Subcutaneous adipose tissue (tissue), 4 donors: ENCODE results near the gene HOXC11. TPM values are rescaled to one million over a fixed set of nuclear protein-coding genes. Genes with fewer than 3 reads are reported as not detected.

Source experiments
- total RNA-seq, 4 donors: library from RNA; depleted of rRNA; stranded (reverse); fragments of >200 nt; gene quantifications; one replicate each; pipeline ENCODE4 v1.1.0, GENCODE V29; 2016
- TF ChIP-seq, protein P1 (sequence below): fragments of 450-650 bp; IDR thresholded peaks from one replicate; pipeline ENCODE4 v1.5.1; 2016; ENCODE audit warnings: low read depth, mild to moderate bottlenecking, control low read depth, antibody characterized with exemption, moderate library complexity

HOXC11 gene
- total RNA-seq, 4 donors from 2014 or later: 0.38 to 0.51 (median 0.44) TPM; not detected in 1

DNA sequence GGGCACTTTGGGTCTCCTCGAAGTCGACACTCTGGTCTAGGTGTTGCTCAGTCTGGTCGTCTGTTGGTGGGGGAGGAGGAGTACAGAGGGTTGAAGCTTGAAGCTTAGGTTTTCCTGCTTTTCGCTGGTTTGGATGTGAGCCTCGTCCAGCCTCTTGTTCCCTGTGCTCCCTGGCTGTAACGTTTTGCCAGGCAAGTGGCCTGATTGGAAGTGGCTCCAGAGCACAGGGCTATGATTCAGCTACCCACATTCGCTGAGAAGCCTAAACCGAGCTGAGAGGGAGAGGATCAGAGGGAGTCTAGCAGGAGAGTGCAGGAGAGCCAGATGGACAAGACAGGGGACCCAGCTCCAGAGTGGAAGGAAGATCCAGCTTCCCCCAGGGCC is 18.1 kb downstream of the HOXC11 start:
- TF ChIP-seq, protein P1, sequence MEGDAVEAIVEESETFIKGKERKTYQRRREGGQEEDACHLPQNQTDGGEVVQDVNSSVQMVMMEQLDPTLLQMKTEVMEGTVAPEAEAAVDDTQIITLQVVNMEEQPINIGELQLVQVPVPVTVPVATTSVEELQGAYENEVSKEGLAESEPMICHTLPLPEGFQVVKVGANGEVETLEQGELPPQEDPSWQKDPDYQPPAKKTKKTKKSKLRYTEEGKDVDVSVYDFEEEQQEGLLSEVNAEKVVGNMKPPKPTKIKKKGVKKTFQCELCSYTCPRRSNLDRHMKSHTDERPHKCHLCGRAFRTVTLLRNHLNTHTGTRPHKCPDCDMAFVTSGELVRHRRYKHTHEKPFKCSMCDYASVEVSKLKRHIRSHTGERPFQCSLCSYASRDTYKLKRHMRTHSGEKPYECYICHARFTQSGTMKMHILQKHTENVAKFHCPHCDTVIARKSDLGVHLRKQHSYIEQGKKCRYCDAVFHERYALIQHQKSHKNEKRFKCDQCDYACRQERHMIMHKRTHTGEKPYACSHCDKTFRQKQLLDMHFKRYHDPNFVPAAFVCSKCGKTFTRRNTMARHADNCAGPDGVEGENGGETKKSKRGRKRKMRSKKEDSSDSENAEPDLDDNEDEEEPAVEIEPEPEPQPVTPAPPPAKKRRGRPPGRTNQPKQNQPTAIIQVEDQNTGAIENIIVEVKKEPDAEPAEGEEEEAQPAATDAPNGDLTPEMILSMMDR: no peak

DNA sequence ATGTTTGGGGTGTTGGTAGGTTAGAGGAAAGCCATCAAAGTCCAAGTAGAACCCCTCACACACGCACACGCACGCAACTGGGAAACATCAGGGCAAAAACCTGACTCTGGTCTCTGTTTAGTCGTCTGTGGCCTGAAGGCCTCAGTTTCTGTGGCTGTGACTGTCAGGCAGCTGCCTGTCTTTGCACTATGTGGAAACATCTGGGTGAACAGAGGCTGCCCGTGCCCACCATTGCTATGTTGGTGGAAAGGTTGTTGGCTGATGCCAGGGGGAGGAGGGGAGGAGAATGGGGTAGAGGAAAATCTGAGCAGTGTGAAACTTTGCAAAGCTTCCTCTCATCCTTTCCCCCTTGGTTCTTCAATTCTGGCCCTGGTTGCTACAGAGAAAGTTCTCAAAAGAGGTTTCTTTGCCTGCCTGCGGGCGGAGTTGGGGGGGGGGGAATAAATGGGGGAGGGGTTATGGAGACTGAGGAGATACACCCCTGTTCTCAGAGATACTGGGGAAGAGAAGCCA is 19.5 kb downstream of the HOXC11 start:
- TF ChIP-seq, protein P1: no peak

DNA sequence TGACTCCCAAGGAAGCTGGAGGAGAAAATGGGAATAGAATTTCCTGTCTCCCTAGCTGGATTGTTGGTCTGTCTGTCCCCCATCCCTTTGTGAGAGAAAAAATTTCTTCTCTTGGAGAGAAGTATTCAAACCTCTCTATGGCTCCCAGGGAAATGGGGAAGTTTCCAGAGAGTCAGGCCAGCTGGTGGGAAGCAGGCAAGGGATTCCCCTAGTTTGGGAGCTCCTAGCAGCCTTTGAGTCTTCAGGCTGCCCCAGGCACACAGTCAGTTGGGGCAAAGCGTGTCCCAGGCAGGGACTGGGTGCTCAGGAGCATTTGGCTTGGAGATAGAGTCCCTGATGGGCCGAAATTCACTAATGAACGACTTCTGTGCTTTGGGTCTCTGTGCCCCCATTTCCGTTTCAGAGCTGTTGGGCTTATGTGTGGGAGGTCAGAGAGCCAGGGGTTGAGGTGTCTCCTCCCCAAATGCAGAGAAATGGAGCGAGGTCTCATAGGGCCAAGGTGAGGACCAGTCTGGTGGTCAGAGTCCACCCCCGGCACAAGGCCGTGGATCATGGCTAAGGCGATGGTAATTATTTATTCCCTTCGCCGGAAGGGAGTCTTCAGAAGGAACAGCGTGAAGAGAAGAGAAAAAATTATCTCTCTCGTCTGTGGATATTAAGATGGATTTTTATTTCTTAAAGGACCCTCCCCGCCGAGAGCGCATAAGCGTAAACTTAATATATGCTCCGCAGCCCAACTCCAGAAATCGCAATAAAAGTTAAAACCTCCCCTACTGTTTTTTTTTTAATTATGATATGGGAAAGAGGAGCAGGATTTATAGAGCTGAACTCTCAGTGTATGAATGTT is 20.5 kb downstream of the HOXC11 start:
- TF ChIP-seq, protein P1: no peak

DNA sequence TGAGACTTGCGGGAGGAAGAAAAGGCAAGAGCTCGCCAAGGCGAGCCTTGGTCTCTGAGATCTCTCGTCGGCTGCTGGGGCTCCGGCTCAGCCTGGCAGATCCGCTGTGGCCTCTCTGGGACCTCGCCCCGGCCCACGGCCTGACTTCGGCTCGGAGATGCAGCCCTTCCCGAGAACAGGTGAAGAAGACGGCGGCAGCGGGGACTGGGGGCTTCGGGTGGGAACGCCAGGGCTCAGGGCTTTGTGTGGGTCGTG is 21.0 kb downstream of the HOXC11 start:
- TF ChIP-seq, protein P1: no peak

DNA sequence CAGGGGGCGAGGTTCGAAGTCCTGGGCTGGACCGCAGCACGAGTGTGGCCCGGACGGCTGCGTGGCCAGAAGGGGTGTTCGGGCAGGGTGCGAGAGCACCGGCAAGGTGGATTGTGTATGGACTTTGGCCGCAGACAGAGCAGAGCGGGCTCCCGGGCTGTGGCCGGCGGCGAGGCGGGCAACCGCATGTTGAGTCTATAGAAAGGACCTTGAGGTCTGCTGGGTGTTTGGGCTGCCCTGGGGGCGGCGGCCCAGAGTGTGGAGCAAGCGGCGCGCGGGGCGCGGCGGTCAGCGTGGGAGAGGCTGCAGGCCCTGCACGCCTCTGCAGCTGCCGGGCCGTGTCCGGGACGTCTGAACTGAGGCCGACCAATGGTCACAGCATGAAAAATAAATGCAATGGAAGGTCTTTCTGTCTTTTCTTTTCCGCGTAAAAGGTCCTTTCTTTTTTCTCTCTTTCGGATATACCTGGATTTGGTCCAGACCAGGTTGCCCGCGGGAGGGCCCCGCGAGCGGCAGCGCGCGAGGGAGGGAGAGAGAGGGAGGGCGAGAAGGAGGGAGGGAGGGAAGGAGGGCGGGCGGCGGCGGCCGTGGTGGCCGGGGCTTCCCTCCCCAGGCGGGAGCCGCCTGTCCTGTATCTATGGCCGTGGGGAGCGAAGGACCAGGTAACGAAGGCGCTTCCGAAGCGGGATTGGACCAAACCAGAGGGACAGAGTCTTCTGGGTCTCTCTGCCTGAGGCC is 21.5 kb downstream of the HOXC11 start:
- TF ChIP-seq, protein P1: no peak

GRCh38 chr12:53995002-53995377 is 22.1 kb downstream of the HOXC11 start:
- TF ChIP-seq, protein P1: no peak
